DOHH2 (cell line): ENCODE results near the gene CBY1.

Experiments used
- EZH2phosphoT487 ChIP-seq: fragments of 200-600 bp; sonication (generic); IDR thresholded peaks from 2 replicates; pipeline ENCODE4 v1.6.1; 2017; ENCODE audit warnings: borderline replicate concordance, mild to moderate bottlenecking, antibody characterized with exemption, low read length, moderate library complexity, mixed read lengths
- TF ChIP-seq, protein P1 (sequence below): fragments of 200-600 bp; sonication (generic); IDR thresholded peaks from one replicate; pipeline ENCODE4 v1.5.1; 2014; ENCODE audit warnings: antibody characterized with exemption, mild to moderate bottlenecking, low read depth, low read length; ENCODE audit not compliant: poor library complexity, severe bottlenecking

- TF ChIP-seq, protein P1, sequence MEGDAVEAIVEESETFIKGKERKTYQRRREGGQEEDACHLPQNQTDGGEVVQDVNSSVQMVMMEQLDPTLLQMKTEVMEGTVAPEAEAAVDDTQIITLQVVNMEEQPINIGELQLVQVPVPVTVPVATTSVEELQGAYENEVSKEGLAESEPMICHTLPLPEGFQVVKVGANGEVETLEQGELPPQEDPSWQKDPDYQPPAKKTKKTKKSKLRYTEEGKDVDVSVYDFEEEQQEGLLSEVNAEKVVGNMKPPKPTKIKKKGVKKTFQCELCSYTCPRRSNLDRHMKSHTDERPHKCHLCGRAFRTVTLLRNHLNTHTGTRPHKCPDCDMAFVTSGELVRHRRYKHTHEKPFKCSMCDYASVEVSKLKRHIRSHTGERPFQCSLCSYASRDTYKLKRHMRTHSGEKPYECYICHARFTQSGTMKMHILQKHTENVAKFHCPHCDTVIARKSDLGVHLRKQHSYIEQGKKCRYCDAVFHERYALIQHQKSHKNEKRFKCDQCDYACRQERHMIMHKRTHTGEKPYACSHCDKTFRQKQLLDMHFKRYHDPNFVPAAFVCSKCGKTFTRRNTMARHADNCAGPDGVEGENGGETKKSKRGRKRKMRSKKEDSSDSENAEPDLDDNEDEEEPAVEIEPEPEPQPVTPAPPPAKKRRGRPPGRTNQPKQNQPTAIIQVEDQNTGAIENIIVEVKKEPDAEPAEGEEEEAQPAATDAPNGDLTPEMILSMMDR: no peak
- TF ChIP-seq EZH2phosphoT487: no peak
Measured at GRCh38 chr22:38689651-38690050, 33.2 kb downstream of the CBY1 start.
